ENCODE measurements around the gene COPB2. TPM values are rescaled to one million over a fixed set of nuclear protein-coding genes. Genes with fewer than 3 reads are reported as not detected.
"Not testable (repeated sequence)": the region's sequence is repeated elsewhere in the genome, so short reads cannot be mapped to it uniquely, and the experiment has no call there.

Gene COPB2
- total RNA-seq, 6 donors from 2014 or later, result 49.2 to 121 (median 102) TPM

DNA sequence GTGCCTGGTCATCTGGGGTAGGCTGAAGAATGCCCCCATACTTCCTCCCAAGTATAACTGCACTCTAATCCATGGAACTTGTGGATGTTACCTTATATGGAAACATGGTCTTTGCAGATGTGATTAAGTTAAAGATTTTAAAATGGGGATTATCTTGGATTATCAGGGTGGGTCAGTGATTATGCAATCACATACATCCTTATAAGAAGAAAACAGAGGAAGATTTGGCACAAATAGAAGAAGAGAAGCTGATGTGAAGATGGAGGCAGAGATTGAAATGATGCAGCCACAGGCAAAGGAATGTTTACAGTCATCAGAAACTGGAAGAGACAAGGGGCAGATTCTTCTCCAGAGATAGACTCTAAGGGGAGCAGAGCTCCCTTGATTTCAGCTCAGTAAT is 47.4 kb downstream of the COPB2 start:
- no peaks in the 10 kb centered on the region for H3K9me3 ChIP-seq
- peaks cover 0 to 7% (median 0%) of the 10 kb centered on the region in 4 donors for H3K36me3 ChIP-seq
- no peak for ATAC-seq (ENCODE audit: low FRiP score in 2 of 2)

GRCh38 chr3:139340784-139341183 is 48.7 kb downstream of the COPB2 start:
- peaks cover 13 to 20% (median 16%) of the 10 kb centered on the region in 4 donors for H3K4me1 ChIP-seq
- TF ChIP-seq EP300 (IDR thresholded peaks at IDR 0.05) (no peak), POLR2AphosphoS5 (IDR thresholded peaks at IDR 0.05) (no peak), POLR2A (IDR thresholded peaks at IDR 0.05) (no peak)
- TF ChIP-seq, protein P1, sequence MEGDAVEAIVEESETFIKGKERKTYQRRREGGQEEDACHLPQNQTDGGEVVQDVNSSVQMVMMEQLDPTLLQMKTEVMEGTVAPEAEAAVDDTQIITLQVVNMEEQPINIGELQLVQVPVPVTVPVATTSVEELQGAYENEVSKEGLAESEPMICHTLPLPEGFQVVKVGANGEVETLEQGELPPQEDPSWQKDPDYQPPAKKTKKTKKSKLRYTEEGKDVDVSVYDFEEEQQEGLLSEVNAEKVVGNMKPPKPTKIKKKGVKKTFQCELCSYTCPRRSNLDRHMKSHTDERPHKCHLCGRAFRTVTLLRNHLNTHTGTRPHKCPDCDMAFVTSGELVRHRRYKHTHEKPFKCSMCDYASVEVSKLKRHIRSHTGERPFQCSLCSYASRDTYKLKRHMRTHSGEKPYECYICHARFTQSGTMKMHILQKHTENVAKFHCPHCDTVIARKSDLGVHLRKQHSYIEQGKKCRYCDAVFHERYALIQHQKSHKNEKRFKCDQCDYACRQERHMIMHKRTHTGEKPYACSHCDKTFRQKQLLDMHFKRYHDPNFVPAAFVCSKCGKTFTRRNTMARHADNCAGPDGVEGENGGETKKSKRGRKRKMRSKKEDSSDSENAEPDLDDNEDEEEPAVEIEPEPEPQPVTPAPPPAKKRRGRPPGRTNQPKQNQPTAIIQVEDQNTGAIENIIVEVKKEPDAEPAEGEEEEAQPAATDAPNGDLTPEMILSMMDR (IDR thresholded peaks at IDR 0.05), result no peak
- no peak for DNase-seq
- no peaks in the 10 kb centered on the region for H3K9me3 ChIP-seq
- ATAC-seq (ENCODE audit: low FRiP score in 2 of 2), result no peak
- H3K4me3 ChIP-seq, result no peak overlapping the region
- no peaks in the 10 kb centered on the region for H3K36me3 ChIP-seq
- H3K27ac ChIP-seq, result no peak overlapping the region
- no peaks in the 10 kb centered on the region for H3K27me3 ChIP-seq

More for the DNA sequence above, 47.4 kb downstream of the COPB2 start:
- TF ChIP-seq, protein P1 (IDR thresholded peaks at IDR 0.05), result no peak
- TF ChIP-seq POLR2A (IDR thresholded peaks at IDR 0.05) (no peak), EP300 (IDR thresholded peaks at IDR 0.05) (no peak), POLR2AphosphoS5 (IDR thresholded peaks at IDR 0.05) (no peak)
- Histone ChIP-seq H3K27me3 (no peaks in the 10 kb centered on the region), H3K4me3 (no peak overlapping the region), H3K4me1 (peaks cover 13 to 25% (median 18%) of the 10 kb centered on the region in 4 donors), H3K27ac (no peak overlapping the region)
- DNase-seq, result no peak

- Histone ChIP-seq H3K9me3 (no peaks in the 10 kb centered on the region), H3K27ac (no peak overlapping the region), H3K4me1 (peaks cover under 1 to 6% (median 3%) of the 10 kb centered on the region in 4 donors), H3K4me3 (no peak overlapping the region), H3K36me3 (no peaks in the 10 kb centered on the region), H3K27me3 (no peaks in the 10 kb centered on the region)
- DNase-seq, result no peak
- ATAC-seq (ENCODE audit: low FRiP score in 2 of 2), result no peak
- WGBS, 2 donors, result 55 to 60% methylated on average over 4 of the region's 4 CpGs
- no peak for TF ChIP-seq POLR2AphosphoS5 (IDR thresholded peaks at IDR 0.05)
- TF ChIP-seq, protein P1 (IDR thresholded peaks at IDR 0.05), result no peak
- no peak for TF ChIP-seq EP300 (IDR thresholded peaks at IDR 0.05)
- TF ChIP-seq POLR2A (IDR thresholded peaks at IDR 0.05), result no peak
Observed at GRCh38 chr3:139339219-139339906, 50.1 kb downstream of the COPB2 start.

DNA sequence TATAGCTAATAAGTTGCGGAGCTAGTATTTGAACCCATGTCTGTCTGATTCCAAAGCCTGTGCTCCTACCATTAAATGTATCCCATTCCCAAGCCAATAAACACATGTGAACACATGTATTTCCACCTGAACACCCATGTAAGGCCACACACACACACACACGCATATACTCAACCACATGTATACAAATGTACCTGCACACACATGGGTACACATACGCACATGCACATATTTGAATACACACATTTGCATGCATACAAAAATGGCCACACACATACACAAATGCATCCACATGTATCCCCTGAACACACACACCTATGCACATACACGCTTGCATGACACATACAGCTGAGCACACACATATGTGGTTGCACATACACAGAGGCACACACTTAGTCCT is 51.0 kb downstream of the COPB2 start:
- TF ChIP-seq POLR2A (IDR thresholded peaks at IDR 0.05), result no peak
- TF ChIP-seq, protein P1 (IDR thresholded peaks at IDR 0.05), result no peak
- no peak for TF ChIP-seq POLR2AphosphoS5 (IDR thresholded peaks at IDR 0.05)
- no peak for TF ChIP-seq EP300 (IDR thresholded peaks at IDR 0.05)
- no peak for DNase-seq
- Histone ChIP-seq H3K4me3 (no peak overlapping the region), H3K4me1 (peaks cover 0 to 2% (median under 1%) of the 10 kb centered on the region in 4 donors), H3K27me3 (no peaks in the 10 kb centered on the region), H3K27ac (no peak overlapping the region), H3K9me3 (no peaks in the 10 kb centered on the region), H3K36me3 (no peaks in the 10 kb centered on the region)
- 94% methylated on average over 4 of the region's 4 CpGs for WGBS, 2 donors
- no peak for ATAC-seq (ENCODE audit: low FRiP score in 2 of 2)

DNA sequence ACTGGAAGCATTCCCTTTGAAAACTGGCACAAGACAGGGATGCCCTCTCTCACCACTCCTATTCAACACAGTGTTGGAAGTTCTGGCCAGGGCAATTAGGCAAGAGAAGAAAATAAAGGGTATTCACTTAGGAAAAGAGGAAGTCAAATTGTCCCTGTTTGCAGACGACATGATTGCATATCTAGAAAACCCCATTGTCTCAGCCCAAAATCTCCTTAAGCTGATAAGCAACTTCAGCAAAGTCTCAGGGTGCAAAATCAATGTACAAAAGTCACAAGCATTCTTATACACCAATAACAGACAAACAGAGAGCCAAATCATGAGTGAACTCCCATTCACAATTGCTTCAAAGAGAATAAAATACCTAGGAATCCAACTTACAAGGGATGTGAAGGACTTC is 54.8 kb downstream of the COPB2 start:
- not testable (repeated sequence) for H3K9me3 ChIP-seq; H3K27ac ChIP-seq; H3K4me1 ChIP-seq; H3K36me3 ChIP-seq; H3K27me3 ChIP-seq; DNase-seq; ATAC-seq (ENCODE audit: low FRiP score in 2 of 2); H3K4me3 ChIP-seq
- WGBS, 2 donors, result 40% methylated on average over 1 of the region's 1 CpG; no CpG with 5 or more reads in 1 of the 2 donors
